ENCODE measurements around the gene PRKAR2B. TPM values are rescaled to one million over a fixed set of nuclear protein-coding genes. Genes with fewer than 3 reads are reported as not detected.
"Not testable (repeated sequence)": the region's sequence is repeated elsewhere in the genome, so short reads cannot be mapped to it uniquely, and the experiment has no call there.

Gene PRKAR2B
- total RNA-seq, 3 donors from 2014 or later (not counting 1 experiment from before 2014, with no cell fraction given): 2.1 to 14.3 (median 4.0) TPM

- intact Hi-C loops (cut with micrococcal nuclease): no loop called here
- Histone ChIP-seq H3K27me3 (ENCODE audit: control insufficient read depth, insufficient read depth, low read length) (no peaks in the 10 kb centered on the region), H3K27ac (ENCODE audit: low read length) (no peak overlapping the region), H3K9me3 (ENCODE audit: control insufficient read depth, insufficient read depth, low read length) (no peaks in the 10 kb centered on the region), H3K36me3 (ENCODE audit: control insufficient read depth, insufficient read depth, low read length) (no peaks in the 10 kb centered on the region), H3K4me1 (ENCODE audit: control insufficient read depth, insufficient read depth, low read length) (no peaks in the 10 kb centered on the region), H3K4me3 (ENCODE audit: low read length) (no peak overlapping the region)
- 80% methylated on average over 2 of the region's 3 CpGs for WGBS (ENCODE audit: insufficient coverage)
- TF ChIP-seq, protein P1, sequence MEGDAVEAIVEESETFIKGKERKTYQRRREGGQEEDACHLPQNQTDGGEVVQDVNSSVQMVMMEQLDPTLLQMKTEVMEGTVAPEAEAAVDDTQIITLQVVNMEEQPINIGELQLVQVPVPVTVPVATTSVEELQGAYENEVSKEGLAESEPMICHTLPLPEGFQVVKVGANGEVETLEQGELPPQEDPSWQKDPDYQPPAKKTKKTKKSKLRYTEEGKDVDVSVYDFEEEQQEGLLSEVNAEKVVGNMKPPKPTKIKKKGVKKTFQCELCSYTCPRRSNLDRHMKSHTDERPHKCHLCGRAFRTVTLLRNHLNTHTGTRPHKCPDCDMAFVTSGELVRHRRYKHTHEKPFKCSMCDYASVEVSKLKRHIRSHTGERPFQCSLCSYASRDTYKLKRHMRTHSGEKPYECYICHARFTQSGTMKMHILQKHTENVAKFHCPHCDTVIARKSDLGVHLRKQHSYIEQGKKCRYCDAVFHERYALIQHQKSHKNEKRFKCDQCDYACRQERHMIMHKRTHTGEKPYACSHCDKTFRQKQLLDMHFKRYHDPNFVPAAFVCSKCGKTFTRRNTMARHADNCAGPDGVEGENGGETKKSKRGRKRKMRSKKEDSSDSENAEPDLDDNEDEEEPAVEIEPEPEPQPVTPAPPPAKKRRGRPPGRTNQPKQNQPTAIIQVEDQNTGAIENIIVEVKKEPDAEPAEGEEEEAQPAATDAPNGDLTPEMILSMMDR (IDR thresholded peaks at IDR 0.05): no peak
- no peaks in the 10 kb centered on the region for H3K4me1 Mint-ChIP-seq
- peaks cover 2 to 5% of the 10 kb centered on the region in 2 donors for H3K9me3 Mint-ChIP-seq
- H3K27ac Mint-ChIP-seq: no peak overlapping the region
- DNase-seq (no peak), ATAC-seq (no peak)
- H3K27me3 Mint-ChIP-seq (ENCODE audit: low read depth in 2 of 2): peaks cover 3 to 6% of the 10 kb centered on the region in 2 donors
- H3K4me3 Mint-ChIP-seq: no peak overlapping the region
- no peaks in the 10 kb centered on the region for H3K36me3 Mint-ChIP-seq
Measured at GRCh38 chr7:107037717-107038603, 6.5 kb upstream of the PRKAR2B start.

GRCh38 chr7:107039199-107039900 lies 5.2 kb upstream of the PRKAR2B start:
- intact Hi-C loops (cut with micrococcal nuclease): no loop called here
- no peaks in the 10 kb centered on the region for H3K36me3 Mint-ChIP-seq

GRCh38 chr7:107041097-107041496 lies 3.4 kb upstream of the PRKAR2B start:
- no peaks in the 10 kb centered on the region for H3K9me3 ChIP-seq (ENCODE audit: control insufficient read depth, insufficient read depth, low read length)
- WGBS (ENCODE audit: insufficient coverage): 95% methylated on average over 2 of the region's 2 CpGs
- peaks cover 7% of the 10 kb centered on the region for H3K27me3 ChIP-seq (ENCODE audit: control insufficient read depth, insufficient read depth, low read length)
- DNase-seq (no peak), ATAC-seq (no peak)
- H3K4me3 ChIP-seq (ENCODE audit: low read length): no peak overlapping the region
- TF ChIP-seq, protein P1 (IDR thresholded peaks at IDR 0.05): no peak
- peaks cover 10 to 12% of the 10 kb centered on the region in 2 donors for H3K4me1 Mint-ChIP-seq
- no peak overlapping the region for H3K4me3 Mint-ChIP-seq
- H3K27me3 Mint-ChIP-seq (ENCODE audit: low read depth in 2 of 2): peaks cover 8 to 11% of the 10 kb centered on the region in 2 donors
- intact Hi-C loops (cut with micrococcal nuclease): no loop called here
- no peaks in the 10 kb centered on the region for H3K36me3 ChIP-seq (ENCODE audit: control insufficient read depth, insufficient read depth, low read length)
- no peaks in the 10 kb centered on the region for H3K36me3 Mint-ChIP-seq
- peaks cover 9% of the 10 kb centered on the region for H3K4me1 ChIP-seq (ENCODE audit: control insufficient read depth, insufficient read depth, low read length)
- H3K27ac ChIP-seq (ENCODE audit: low read length): no peak overlapping the region
- no peak overlapping the region for H3K27ac Mint-ChIP-seq
- peaks cover 2 to 5% of the 10 kb centered on the region in 2 donors for H3K9me3 Mint-ChIP-seq

More at GRCh38 chr7:107039199-107039900, 5.2 kb upstream of the PRKAR2B start:
- ATAC-seq: no peak
- H3K36me3 ChIP-seq (ENCODE audit: control insufficient read depth, insufficient read depth, low read length): no peaks in the 10 kb centered on the region
- no peaks in the 10 kb centered on the region for H3K27me3 ChIP-seq (ENCODE audit: control insufficient read depth, insufficient read depth, low read length)
- H3K4me3 Mint-ChIP-seq: no peak overlapping the region
- H3K27me3 Mint-ChIP-seq (ENCODE audit: low read depth in 2 of 2): peaks cover 3 to 6% of the 10 kb centered on the region in 2 donors
- H3K4me1 Mint-ChIP-seq: peaks cover 0 to 6% of the 10 kb centered on the region in 2 donors
- H3K9me3 ChIP-seq (ENCODE audit: control insufficient read depth, insufficient read depth, low read length): no peaks in the 10 kb centered on the region
- H3K4me3 ChIP-seq (ENCODE audit: low read length): no peak overlapping the region
- no peak for DNase-seq
- peaks cover 2 to 5% of the 10 kb centered on the region in 2 donors for H3K9me3 Mint-ChIP-seq
- no peak overlapping the region for H3K27ac Mint-ChIP-seq
- TF ChIP-seq, protein P1 (IDR thresholded peaks at IDR 0.05): no peak
- H3K27ac ChIP-seq (ENCODE audit: low read length): no peak overlapping the region
- WGBS (ENCODE audit: insufficient coverage): 88% methylated on average over 2 of the region's 2 CpGs
- peaks cover 2% of the 10 kb centered on the region for H3K4me1 ChIP-seq (ENCODE audit: control insufficient read depth, insufficient read depth, low read length)

DNA sequence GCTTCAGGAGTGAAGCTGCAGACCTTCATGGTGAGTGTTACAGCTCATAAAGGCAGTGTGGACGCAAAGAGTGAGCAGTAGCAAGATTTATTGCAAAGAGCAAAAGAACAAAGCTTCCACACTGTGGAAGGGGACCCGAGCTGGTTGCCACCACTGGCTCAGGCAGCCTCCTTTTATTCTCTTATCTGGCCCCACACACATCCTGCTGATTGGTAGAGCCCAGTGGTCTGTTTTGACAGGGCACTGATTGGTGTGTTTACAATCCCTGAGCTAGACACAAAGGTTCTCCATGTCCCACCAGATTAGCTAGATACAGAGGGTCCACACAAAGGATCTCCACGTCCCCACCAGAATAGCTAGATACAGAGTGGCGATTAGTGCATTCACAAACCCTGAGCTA lies 2.7 kb upstream of the PRKAR2B start:
- H3K4me3 Mint-ChIP-seq; H3K27ac Mint-ChIP-seq; H3K9me3 Mint-ChIP-seq; intact Hi-C loops (cut with micrococcal nuclease); H3K27ac ChIP-seq (ENCODE audit: low read length); H3K36me3 Mint-ChIP-seq; H3K27me3 ChIP-seq (ENCODE audit: control insufficient read depth, insufficient read depth, low read length); H3K36me3 ChIP-seq (ENCODE audit: control insufficient read depth, insufficient read depth, low read length); H3K4me1 ChIP-seq (ENCODE audit: control insufficient read depth, insufficient read depth, low read length); DNase-seq; ATAC-seq; H3K9me3 ChIP-seq (ENCODE audit: control insufficient read depth, insufficient read depth, low read length); H3K4me3 ChIP-seq (ENCODE audit: low read length): not testable (repeated sequence)
- peaks cover 12 to 15% of the 10 kb centered on the region in 2 donors for H3K27me3 Mint-ChIP-seq (ENCODE audit: low read depth in 2 of 2)
- peaks cover 12% of the 10 kb centered on the region in 2 donors for H3K4me1 Mint-ChIP-seq
- 59% methylated on average over 4 of the region's 4 CpGs for WGBS (ENCODE audit: insufficient coverage)

- Mint-ChIP-seq H3K4me1 (peaks cover 12% of the 10 kb centered on the region in 2 donors), H3K27me3 (ENCODE audit: low read depth in 2 of 2) (peaks cover 18 to 22% of the 10 kb centered on the region in 2 donors)
- H3K36me3 ChIP-seq (ENCODE audit: control insufficient read depth, insufficient read depth, low read length); H3K36me3 Mint-ChIP-seq; H3K27ac Mint-ChIP-seq; ATAC-seq; H3K4me1 ChIP-seq (ENCODE audit: control insufficient read depth, insufficient read depth, low read length); H3K9me3 Mint-ChIP-seq; H3K4me3 ChIP-seq (ENCODE audit: low read length); H3K9me3 ChIP-seq (ENCODE audit: control insufficient read depth, insufficient read depth, low read length); H3K27ac ChIP-seq (ENCODE audit: low read length); intact Hi-C loops (cut with micrococcal nuclease); H3K4me3 Mint-ChIP-seq; DNase-seq: not testable (repeated sequence)
- peaks cover 14% of the 10 kb centered on the region for H3K27me3 ChIP-seq (ENCODE audit: control insufficient read depth, insufficient read depth, low read length)
- WGBS (ENCODE audit: insufficient coverage): 98% methylated on average over 43 of the region's 43 CpGs
Measured at GRCh38 chr7:107042326-107042910, 2.1 kb upstream of the PRKAR2B start.
